Measurements from ENCODE around the gene ISY1.
"Not testable (repeated sequence)": the region's sequence is repeated elsewhere in the genome, so short reads cannot be mapped to it uniquely, and the experiment has no call there.

Gene ISY1

DNA sequence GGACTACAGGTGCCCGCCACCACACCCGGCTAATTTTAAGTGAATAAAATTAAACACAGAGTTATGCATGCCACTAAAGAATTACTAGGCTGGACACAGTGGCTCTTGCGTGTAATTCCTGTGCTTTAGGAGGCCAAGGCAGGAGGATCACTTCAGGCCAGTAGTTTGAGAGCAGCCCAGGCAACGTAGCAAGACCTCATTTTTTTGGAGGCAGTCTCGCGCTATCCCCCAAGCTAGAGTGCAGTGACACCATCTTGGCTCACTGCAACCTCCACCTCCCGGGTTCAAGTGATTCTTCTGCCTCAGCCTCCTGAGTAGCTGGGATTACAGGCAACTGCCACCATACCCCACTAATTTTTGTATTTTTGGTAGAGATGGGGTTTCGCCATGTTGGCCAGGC, 4.7 kb upstream of the ISY1 start:
- DNase-seq, result not testable (repeated sequence)

DNA sequence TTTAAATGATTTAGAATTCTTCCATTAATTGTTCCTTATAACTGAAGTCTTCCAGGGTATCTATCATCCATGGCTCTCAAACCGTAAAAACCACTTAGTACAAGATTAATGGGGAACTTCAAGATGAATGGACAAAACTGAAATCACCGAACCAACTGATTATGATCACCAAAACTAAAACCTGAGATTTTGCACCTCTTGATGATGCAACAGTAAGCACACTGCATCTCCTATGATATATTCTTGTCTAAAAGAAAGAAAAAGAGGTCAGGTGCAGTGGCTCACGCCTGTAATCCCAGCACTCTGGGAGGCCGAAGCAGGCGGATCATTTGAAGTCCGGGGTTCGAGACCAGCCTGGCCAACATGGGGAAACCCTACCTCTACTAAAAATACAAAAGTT, 3.6 kb upstream of the ISY1 start:
- DNase-seq, result no peak

- no peak for DNase-seq
Measured at GRCh38 chr3:129162729-129163579, 2.1 kb upstream of the ISY1 start.

GRCh38 chr3:129161860-129162271, 1.0 kb upstream of the ISY1 start:
- peak; percentile 71 for DNase-seq

DNA sequence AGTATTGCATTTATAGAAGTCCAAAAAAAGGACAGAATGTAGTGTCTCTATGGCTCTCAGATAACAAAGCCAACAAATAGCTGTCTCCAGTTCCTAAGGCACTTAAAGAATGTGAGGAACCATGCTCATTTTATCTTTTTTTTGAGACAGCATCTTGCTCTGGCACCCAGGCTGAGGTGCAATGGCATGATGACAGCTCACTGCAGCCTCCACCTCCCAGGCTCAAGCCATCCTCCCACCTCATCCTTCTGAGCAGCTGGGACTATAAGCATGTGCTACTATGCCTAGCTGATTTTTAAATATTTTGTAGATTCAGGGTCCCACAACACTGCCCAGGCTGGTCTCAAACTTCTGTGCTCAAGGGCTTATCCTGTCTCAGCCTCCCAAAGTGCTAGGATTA, 16.1 kb downstream of the ISY1 start:
- peak; percentile 22 for DNase-seq

GRCh38 chr3:129141011-129141410, 19.9 kb downstream of the ISY1 start:
- not testable (repeated sequence) for DNase-seq

DNA sequence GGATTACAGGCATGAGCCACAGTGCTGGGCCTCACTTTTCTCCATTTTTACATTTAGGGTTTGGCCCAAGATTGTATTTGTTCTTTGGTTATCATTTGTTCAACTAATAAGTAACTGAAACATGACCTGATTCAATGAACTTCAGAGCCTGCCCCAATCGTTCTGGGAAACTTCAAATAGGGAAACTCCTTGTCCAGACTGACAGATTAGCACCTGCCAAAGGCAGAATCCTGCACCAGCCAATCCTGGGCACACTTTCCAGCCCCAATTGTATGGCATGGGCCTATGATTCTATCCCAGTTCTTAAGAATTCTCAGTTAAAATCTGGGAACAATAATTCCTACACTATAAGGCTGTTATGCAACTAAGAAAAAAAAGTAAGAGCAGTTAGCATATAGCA, 21.0 kb downstream of the ISY1 start:
- no peak for DNase-seq

DNA sequence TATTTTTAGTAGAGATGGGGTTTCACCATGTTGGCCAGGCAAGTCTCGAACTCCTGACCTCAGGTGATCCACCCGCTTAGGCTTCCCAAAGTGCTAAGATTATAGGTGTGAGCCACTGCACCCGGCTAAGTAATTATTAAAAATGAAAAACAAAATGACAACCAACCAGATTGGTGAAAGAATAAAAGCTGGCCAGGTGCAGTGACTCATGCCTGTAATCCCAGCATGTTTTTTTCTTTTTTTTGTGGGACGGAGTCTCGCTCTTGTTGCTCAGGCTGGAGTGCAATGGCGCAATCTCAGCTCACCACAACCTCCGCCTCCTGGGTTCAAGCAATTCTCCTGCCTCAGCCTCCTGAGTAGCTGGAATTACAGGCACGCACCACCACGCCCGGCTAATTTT, 24.6 kb downstream of the ISY1 start:
- DNase-seq, result not testable (repeated sequence)

GRCh38 chr3:129132097-129132866, 28.6 kb downstream of the ISY1 start:
- DNase-seq, result no peak

DNA sequence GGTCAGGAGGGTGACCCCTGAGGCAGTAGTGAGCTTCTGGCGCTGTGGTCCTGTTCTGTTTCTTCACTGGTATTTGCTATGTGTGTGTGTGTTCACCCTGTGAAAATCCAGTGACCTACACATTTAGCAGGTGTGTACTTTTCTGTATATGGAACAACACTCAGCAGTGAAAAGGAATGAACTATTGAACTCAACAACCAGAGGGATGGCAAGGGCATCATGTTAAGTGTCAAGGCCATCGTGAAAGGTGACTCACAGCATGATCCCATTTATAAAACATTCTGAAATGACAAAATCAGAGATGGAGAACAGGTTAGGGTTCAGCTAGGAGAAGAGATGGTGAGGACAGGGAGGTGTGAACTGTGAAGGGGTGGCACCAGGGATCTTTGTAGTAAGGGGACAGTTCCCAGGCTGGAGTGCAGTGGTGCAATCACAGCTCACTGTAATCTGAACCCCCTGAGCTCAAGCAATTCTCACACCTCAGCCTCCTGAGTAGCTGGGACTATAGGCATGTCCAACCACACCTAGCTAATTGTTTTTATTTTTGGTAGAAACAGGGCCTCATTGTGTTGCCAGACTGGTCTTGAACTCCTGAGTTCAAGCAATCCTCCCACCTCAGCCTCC, 29.3 kb downstream of the ISY1 start:
- DNase-seq, result no peak

DNA sequence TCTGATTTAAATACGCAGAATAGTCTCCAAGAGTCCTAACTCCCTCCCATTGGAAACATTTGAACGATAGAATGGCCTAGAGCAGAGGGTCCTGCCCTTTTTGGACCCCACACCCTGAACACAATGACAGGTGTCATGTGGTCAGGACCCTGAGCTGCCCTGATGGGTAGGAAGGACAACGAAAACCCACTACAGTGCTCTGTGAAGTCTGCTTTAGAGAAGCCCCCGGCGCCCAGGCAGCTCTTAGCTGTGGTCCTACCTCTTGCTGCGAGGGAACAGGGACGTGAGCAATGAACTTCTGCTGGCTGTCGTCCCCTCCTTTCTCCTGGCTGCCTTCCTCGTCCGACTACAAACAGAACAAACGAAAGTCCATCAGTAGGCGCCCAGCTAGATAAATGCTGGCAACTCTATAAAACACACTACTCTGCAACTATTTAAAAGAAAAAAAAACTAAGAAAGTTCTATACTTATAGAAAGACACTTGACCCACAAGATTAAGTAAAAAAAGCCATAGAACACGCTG, 30.5 kb downstream of the ISY1 start:
- no peak for DNase-seq

GRCh38 chr3:129128357-129129155, 32.3 kb downstream of the ISY1 start:
- DNase-seq, result no peak

DNA sequence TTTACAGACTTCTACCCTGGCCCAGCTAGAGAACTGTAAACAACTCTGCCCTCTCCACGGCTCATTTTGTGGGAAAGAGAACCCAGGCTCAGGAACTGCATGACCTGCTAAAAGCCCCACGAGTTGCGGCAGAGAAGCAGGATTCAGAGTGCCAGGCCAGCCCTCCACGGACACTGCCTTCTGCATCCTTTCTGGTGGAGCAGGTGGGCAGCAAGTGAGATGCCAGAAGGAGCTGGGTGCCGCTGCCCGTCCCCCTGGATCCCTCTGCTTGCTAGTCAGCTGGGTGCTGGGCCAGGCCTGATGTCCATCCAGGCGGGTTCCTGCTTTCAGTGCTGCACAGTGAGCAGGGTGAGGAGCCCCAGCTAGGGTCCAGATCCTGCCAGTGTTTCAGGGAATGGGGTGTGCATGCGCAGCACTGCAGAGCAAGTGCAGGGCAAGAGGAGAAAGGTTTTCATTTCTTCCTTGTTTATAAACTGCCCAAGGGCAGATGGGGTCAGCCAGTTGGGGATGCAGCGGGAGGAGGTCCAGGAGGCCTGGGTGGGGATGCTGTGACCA, 34.1 kb downstream of the ISY1 start:
- no peak for DNase-seq

GRCh38 chr3:129123314-129124060, 37.4 kb downstream of the ISY1 start:
- DNase-seq, result no peak

GRCh38 chr3:129122412-129123011, 38.4 kb downstream of the ISY1 start:
- DNase-seq, result no peak

GRCh38 chr3:129121792-129122411, 39.0 kb downstream of the ISY1 start, which contains the start of gene RAB43:
RAB43 (minus strand) TSS chr3:129121804; CDS start chr3:129121489, 315 bp downstream.
- DNase-seq, result peak; percentile 94

DNA sequence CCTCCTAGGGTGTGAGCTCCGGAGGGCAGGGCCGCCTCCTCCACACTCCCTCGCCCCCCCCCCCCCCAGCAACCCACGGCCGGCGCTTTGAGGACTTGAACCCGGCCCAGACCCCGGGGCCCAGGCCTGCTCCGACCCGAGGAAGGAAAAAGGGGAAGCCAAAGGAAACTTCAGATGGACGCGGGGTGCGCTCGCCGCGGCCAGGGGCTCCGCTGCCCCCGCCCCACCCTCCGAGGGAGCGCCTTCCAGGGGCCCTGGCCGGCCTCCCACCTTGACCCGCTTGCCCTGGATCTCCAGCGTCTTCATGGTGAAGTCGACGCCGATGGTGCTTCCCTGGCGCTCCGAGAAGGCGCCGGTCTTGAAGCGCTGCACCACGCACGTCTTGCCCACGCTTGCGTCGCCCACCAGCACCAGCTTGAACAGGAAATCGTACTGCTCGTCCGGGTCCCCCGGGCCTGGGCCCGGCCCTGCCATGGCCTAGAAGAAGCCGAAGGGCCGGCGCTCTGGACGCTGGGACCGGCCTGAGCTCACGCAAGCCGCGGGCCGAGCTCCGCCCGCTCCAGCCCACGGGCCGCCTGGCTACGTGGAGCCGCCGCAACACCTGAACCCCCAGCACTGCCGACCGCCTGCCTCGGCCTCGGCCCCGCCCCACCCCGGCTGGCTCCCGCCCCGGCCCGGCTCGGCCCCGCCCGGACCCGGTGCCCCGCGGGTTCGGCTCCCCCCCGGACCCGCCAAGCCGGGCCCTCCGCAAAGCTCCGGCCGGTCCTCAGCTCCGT, 39.7 kb downstream of the ISY1 start:
- peak; percentile 81 for DNase-seq

GRCh38 chr3:129120254-129121004, 40.4 kb downstream of the ISY1 start:
- peak; percentile 89 for DNase-seq

All from activated CD8-positive, alpha-beta memory T cell treated with anti-CD3 and anti-CD28 coated beads, Interleukin-2, amount 50 U/mL, for 48 hours (primary cell).